Subcutaneous abdominal adipose tissue (tissue), 5 donors: ENCODE data around the gene SMTN.
"Not testable (repeated sequence)": the region's sequence is repeated elsewhere in the genome, so short reads cannot be mapped to it uniquely, and the experiment has no call there.

ENCODE experiments used
- H3K27ac ChIP-seq: one replicate; pipeline ENCODE4 v1.7.0; 2013; ENCODE audit warnings: low read depth, mild to moderate bottlenecking, inconsistent platforms, low read length, moderate library complexity
- H3K27me3 ChIP-seq, 5 donors: one replicate each; pipeline ENCODE4 v1.7.0; 2013; ENCODE audit warnings: low read length in 5 of 5, inconsistent platforms in 1 of 5; ENCODE audit not compliant: control insufficient read depth in 5 of 5, insufficient read depth in 4 of 5
- H3K36me3 ChIP-seq, 5 donors: one replicate each; pipeline ENCODE4 v1.7.0; 2013; ENCODE audit warnings: low read length in 5 of 5; ENCODE audit not compliant: control insufficient read depth in 5 of 5, insufficient read depth in 5 of 5
- H3K4me1 ChIP-seq, 5 donors: one replicate each; pipeline ENCODE4 v1.7.0; 2013; ENCODE audit warnings: low read length in 5 of 5, mild to moderate bottlenecking in 3 of 5, moderate library complexity in 1 of 5; ENCODE audit not compliant: control insufficient read depth in 5 of 5, insufficient read depth in 5 of 5
- H3K4me3 ChIP-seq, 5 donors: one replicate each; pipeline ENCODE4 v1.7.0; 2013; ENCODE audit warnings: low read length in 5 of 5, low read depth in 1 of 5
- H3K9ac ChIP-seq, 5 donors: one replicate each; pipeline ENCODE4 v1.7.0; 2013; ENCODE audit warnings: low read length in 5 of 5, mild to moderate bottlenecking in 4 of 5, moderate library complexity in 3 of 5
- H3K9me3 ChIP-seq, 5 donors: one replicate each; pipeline ENCODE4 v1.7.0; 2013; ENCODE audit warnings: low read length in 5 of 5; ENCODE audit not compliant: control insufficient read depth in 5 of 5
- donor health status: healthy.
- donor health status: healthy.
- donor health status: healthy.
- donor health status: healthy.
- donor health status: healthy.

The SMTN gene

GRCh38 chr22:31069691-31070314 lies 11.3 kb upstream of the SMTN start:
- H3K36me3 ChIP-seq, H3K4me3 ChIP-seq, H3K9me3 ChIP-seq, H3K27me3 ChIP-seq, H3K27ac ChIP-seq, H3K9ac ChIP-seq: not testable (repeated sequence)
- H3K4me1 ChIP-seq, result peaks cover 0 to 10% (median 0%) of the 10 kb centered on the region in 5 donors

- not testable (repeated sequence) for H3K27ac ChIP-seq, H3K27me3 ChIP-seq, H3K9ac ChIP-seq, H3K36me3 ChIP-seq, H3K9me3 ChIP-seq, H3K4me3 ChIP-seq
- peaks cover 0 to 22% (median 11%) of the 10 kb centered on the region in 5 donors for H3K4me1 ChIP-seq
Observed at GRCh38 chr22:31073125-31073524, 8.0 kb upstream of the SMTN start.

- H3K4me1 ChIP-seq, result peaks cover 0 to 22% (median 11%) of the 10 kb centered on the region in 5 donors
- H3K27me3 ChIP-seq, H3K9me3 ChIP-seq, H3K36me3 ChIP-seq, H3K27ac ChIP-seq, H3K9ac ChIP-seq, H3K4me3 ChIP-seq: not testable (repeated sequence)
Observed at GRCh38 chr22:31073545-31074145, 7.5 kb upstream of the SMTN start.

- H3K27ac ChIP-seq, result peak overlapping the region; percentile 16
- peak overlapping the region in 1 of 5 donors; percentile 11 for H3K4me3 ChIP-seq
- H3K4me1 ChIP-seq, result peaks cover 4 to 29% (median 18%) of the 10 kb centered on the region in 5 donors
- no peaks in the 10 kb centered on the region for H3K9me3 ChIP-seq
- peak overlapping the region in 2 of 5 donors; percentile 52 to 56 for H3K9ac ChIP-seq
- H3K27me3 ChIP-seq, result no peaks in the 10 kb centered on the region
- no peaks in the 10 kb centered on the region for H3K36me3 ChIP-seq
Observed at GRCh38 chr22:31075961-31076360, 5.2 kb upstream of the SMTN start.

GRCh38 chr22:31077681-31078080 lies 3.4 kb upstream of the SMTN start:
- no peak overlapping the region for H3K27ac ChIP-seq

GRCh38 chr22:31078389-31078788 lies 2.7 kb upstream of the SMTN start:
- H3K27ac ChIP-seq, result not testable (repeated sequence)

More at GRCh38 chr22:31077681-31078080, 3.4 kb upstream of the SMTN start:
- H3K36me3 ChIP-seq, result no peaks in the 10 kb centered on the region
- peaks cover 4 to 45% (median 32%) of the 10 kb centered on the region in 5 donors for H3K4me1 ChIP-seq
- H3K9ac ChIP-seq, result no peak overlapping the region
- H3K9me3 ChIP-seq, result no peaks in the 10 kb centered on the region
- no peaks in the 10 kb centered on the region for H3K27me3 ChIP-seq
- no peak overlapping the region for H3K4me3 ChIP-seq

GRCh38 chr22:31079095-31079642 lies 1.9 kb upstream of the SMTN start:
- Histone ChIP-seq H3K4me1 (peaks cover 14 to 49% (median 45%) of the 10 kb centered on the region in 5 donors), H3K9ac (no peak overlapping the region), H3K4me3 (no peak overlapping the region), H3K36me3 (peaks cover 0 to 9% (median 2%) of the 10 kb centered on the region in 5 donors), H3K27me3 (no peaks in the 10 kb centered on the region), H3K27ac (no peak overlapping the region), H3K9me3 (no peaks in the 10 kb centered on the region)

More at GRCh38 chr22:31078389-31078788, 2.7 kb upstream of the SMTN start:
- peaks cover 7 to 48% (median 40%) of the 10 kb centered on the region in 5 donors for H3K4me1 ChIP-seq
- not testable (repeated sequence) for H3K4me3 ChIP-seq, H3K9ac ChIP-seq, H3K36me3 ChIP-seq, H3K27me3 ChIP-seq, H3K9me3 ChIP-seq

- Histone ChIP-seq H3K27ac (peak overlapping the region; percentile 89), H3K4me1 (peaks cover 14 to 59% (median 53%) of the 10 kb centered on the region in 5 donors), H3K9ac (peak overlapping the region in 4 of 5 donors; percentile 74 to 90 (median 80))
Observed at GRCh38 chr22:31080164-31080847, 812 bp upstream of the SMTN start.

GRCh38 chr22:31081963-31082605 lies 966 bp downstream of the SMTN start:
- H3K4me1 ChIP-seq, result peaks cover 17 to 65% (median 60%) of the 10 kb centered on the region in 5 donors
- H3K27me3 ChIP-seq, result no peaks in the 10 kb centered on the region
- peak overlapping the region; percentile 89 for H3K27ac ChIP-seq
- H3K9ac ChIP-seq, result peak overlapping the region; percentile 80 to 90 (median 81)
- H3K9me3 ChIP-seq, result no peaks in the 10 kb centered on the region
- H3K36me3 ChIP-seq, result peaks cover 0 to 11% (median 6%) of the 10 kb centered on the region in 5 donors
- peak overlapping the region; percentile 77 to 91 (median 80) for H3K4me3 ChIP-seq

More at GRCh38 chr22:31080164-31080847, 812 bp upstream of the SMTN start:
- peak overlapping the region; percentile 76 to 91 (median 79) for H3K4me3 ChIP-seq
- H3K36me3 ChIP-seq, result peaks cover 0 to 9% (median 2%) of the 10 kb centered on the region in 5 donors
- H3K9me3 ChIP-seq, result no peaks in the 10 kb centered on the region
- no peaks in the 10 kb centered on the region for H3K27me3 ChIP-seq
